ENCODE results near the gene SYT7. TPM values are rescaled to one million over a fixed set of nuclear protein-coding genes. Genes with fewer than 3 reads are reported as not detected.

Gene SYT7
- polyA plus RNA-seq, 12 donors: 2.0 to 12.0 (median 3.1) TPM; not detected in 1

- no peak for DNase-seq
Observed at GRCh38 chr11:61536676-61537270, 44.1 kb downstream of the SYT7 start.

GRCh38 chr11:61535998-61536675 lies 44.7 kb downstream of the SYT7 start:
- DNase-seq: no peak

GRCh38 chr11:61534933-61535839 lies 45.7 kb downstream of the SYT7 start:
- DNase-seq: no peak

- no peak for DNase-seq
Observed at GRCh38 chr11:61534025-61534932, 46.6 kb downstream of the SYT7 start.

GRCh38 chr11:61533401-61533800 lies 47.5 kb downstream of the SYT7 start:
- no peak for DNase-seq

- DNase-seq: no peak
Observed at GRCh38 chr11:61533039-61533375, 47.9 kb downstream of the SYT7 start.

GRCh38 chr11:61532134-61533038 lies 48.5 kb downstream of the SYT7 start:
- no peak for DNase-seq

GRCh38 chr11:61531044-61531443 lies 49.8 kb downstream of the SYT7 start:
- no peak for DNase-seq

GRCh38 chr11:61529537-61530225 lies 51.2 kb downstream of the SYT7 start:
- no peak for DNase-seq

- no peak for DNase-seq
Observed at GRCh38 chr11:61528114-61528513, 52.8 kb downstream of the SYT7 start.

GRCh38 chr11:61526956-61527731 lies 53.7 kb downstream of the SYT7 start:
- no peak for DNase-seq

- DNase-seq: no peak
Observed at GRCh38 chr11:61526229-61526628, 54.6 kb downstream of the SYT7 start.

GRCh38 chr11:61524963-61525587 lies 55.8 kb downstream of the SYT7 start:
- DNase-seq: no peak

- DNase-seq: no peak
Observed at GRCh38 chr11:61524446-61524845, 56.4 kb downstream of the SYT7 start.

- DNase-seq: no peak
Observed at GRCh38 chr11:61522881-61523280, 58.0 kb downstream of the SYT7 start.

- no peak for DNase-seq
Observed at GRCh38 chr11:61518032-61518795, 62.7 kb downstream of the SYT7 start.

GRCh38 chr11:61516675-61517572 lies 64.0 kb downstream of the SYT7 start:
- peak; percentile 48 for DNase-seq

Data from muscle of arm (tissue), 12 donors.